Measurements from ENCODE around the gene ADGB. TPM values are rescaled to one million over a fixed set of nuclear protein-coding genes. Genes with fewer than 3 reads are reported as not detected.
"Not testable (repeated sequence)": the region's sequence is repeated elsewhere in the genome, so short reads cannot be mapped to it uniquely, and the experiment has no call there.

The ADGB gene
- total RNA-seq, 2 experiments from 2014 or later, result not detected

DNA sequence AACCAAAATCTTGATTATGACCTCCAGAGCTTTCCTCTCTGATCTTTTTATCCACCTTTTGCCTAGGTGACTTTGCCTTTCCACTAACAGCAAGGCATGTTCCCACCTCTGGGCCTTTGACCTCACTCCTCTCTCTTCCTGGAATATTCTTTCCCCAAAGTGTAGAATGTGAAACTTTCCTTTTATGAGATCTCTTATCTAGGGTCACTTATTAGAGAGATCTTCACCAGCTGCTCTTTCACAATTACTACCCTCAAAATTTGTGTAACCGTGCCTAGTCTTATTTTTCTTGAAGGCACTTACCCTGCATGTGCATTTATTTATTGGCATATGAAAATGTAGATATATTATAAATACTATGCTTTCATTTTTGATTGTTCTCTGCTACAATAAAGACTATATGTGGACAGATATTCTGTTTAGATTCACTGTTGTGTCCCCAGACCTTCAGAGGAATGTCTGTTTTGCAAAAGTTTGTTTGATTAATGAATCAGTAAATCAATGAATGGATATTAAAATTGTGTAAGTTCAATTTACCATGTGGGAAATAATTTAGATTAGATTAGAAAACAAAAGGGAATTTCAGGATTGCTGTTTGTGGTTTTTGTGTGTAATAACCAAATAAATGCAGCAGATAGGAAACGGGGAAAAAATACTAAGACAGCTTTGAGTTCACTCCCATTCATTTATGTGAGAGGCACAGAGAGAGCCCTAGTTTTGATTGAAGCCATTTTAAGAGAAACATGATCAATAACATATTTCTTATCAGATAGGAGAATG lies 207.0 kb downstream of the ADGB start:
- no TSS peak for BruUV-seq (replicated peaks)
- CTCF ChIA-PET (ENCODE audit: unreplicated experiment), result no interaction called here
- Histone ChIP-seq H3K4me1 (ENCODE audit: insufficient read depth, low read length, poor library complexity, severe bottlenecking) (no peaks in the 10 kb centered on the region), H3K27ac (ENCODE audit: low read depth, low read length, poor library complexity, severe bottlenecking) (no peak overlapping the region), H3K4me2 (ENCODE audit: low read length) (no peak overlapping the region), H3K79me2 (ENCODE audit: insufficient read depth, low read depth, low read length) (no peaks in the 10 kb centered on the region), H3K9me3 (ENCODE audit: low read length) (no peaks in the 10 kb centered on the region), H2AFZ (ENCODE audit: low read length) (no peak overlapping the region), H4K20me1 (ENCODE audit: insufficient read depth, low read length) (no peaks in the 10 kb centered on the region), H3K36me3 (ENCODE audit: insufficient read depth, low read length) (no peaks in the 10 kb centered on the region), H3K4me3 (ENCODE audit: low read depth, low read length, poor library complexity, severe bottlenecking) (no peak overlapping the region), H3K9me2 (ENCODE audit: insufficient read depth, low read length) (no peaks in the 10 kb centered on the region)
- no peak for DNase-seq (ENCODE audit: low spot score)
- no peak for TF ChIP-seq EZH2phosphoT487 (IDR thresholded peaks at IDR 0.05; ENCODE audit: borderline replicate concordance, low read depth, low read length)
- TF ChIP-seq, protein P1, sequence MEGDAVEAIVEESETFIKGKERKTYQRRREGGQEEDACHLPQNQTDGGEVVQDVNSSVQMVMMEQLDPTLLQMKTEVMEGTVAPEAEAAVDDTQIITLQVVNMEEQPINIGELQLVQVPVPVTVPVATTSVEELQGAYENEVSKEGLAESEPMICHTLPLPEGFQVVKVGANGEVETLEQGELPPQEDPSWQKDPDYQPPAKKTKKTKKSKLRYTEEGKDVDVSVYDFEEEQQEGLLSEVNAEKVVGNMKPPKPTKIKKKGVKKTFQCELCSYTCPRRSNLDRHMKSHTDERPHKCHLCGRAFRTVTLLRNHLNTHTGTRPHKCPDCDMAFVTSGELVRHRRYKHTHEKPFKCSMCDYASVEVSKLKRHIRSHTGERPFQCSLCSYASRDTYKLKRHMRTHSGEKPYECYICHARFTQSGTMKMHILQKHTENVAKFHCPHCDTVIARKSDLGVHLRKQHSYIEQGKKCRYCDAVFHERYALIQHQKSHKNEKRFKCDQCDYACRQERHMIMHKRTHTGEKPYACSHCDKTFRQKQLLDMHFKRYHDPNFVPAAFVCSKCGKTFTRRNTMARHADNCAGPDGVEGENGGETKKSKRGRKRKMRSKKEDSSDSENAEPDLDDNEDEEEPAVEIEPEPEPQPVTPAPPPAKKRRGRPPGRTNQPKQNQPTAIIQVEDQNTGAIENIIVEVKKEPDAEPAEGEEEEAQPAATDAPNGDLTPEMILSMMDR (conservative IDR thresholded peaks at IDR 0.05; ENCODE audit: low read length), result no peak
- POLR2A ChIA-PET, result interaction anchor here (0.6 kb wide), 1 partner anchor 51 kb away, joined by 4 read pairs; no protein-coding TSS in a partner anchor
- intact Hi-C loops (cut with micrococcal nuclease; ENCODE audit: unreplicated experiment), result no loop called here

DNA sequence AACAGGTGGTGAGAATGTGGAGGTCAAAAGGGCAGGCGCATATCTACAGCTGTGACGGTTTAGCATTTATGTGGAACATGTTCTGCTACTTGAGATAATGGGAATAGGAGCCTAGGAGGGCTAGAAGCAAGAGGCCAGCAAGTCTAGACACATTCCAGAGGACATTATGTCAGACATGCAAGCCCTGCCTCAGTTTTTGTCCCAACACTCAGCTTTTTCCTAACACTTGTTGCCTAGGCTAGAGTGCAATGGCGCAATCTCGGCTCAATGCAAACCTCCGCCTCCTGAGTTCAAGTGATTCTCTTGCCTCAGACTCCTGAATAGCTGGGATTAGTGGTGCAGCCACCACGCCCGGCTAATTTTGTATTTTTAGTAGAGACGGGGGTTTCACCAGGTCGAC lies 210.2 kb downstream of the ADGB start:
- intact Hi-C loops (cut with micrococcal nuclease; ENCODE audit: unreplicated experiment); BruUV-seq (replicated peaks); POLR2A ChIA-PET: not testable (repeated sequence)

DNA sequence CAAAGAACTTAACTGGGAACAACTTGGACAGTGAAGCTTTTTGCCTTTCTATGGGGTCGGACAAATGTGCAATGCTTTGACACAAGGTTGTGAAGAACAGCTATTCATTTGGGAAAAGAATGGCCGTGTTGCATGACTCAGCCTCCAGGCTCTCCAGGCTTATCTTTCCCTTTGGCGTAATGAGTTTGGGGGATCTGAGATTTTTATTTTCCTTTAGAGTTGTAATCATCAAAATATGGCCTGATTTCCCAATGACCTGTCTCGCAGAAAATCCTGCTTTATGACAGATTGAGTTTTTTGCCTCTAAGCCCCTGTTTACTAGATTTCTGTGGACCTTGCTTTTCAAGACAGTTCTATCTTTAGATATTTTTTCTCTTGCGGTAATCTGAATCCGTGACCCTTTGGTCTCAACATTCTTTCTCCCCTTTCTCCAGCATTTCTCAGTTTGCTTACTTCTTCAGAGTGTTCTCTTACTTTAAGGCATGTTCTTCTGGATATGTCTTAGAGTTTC lies 214.1 kb downstream of the ADGB start:
- H3K9me2 ChIP-seq (ENCODE audit: insufficient read depth, low read length); intact Hi-C loops (cut with micrococcal nuclease; ENCODE audit: unreplicated experiment); H3K9me3 ChIP-seq (ENCODE audit: low read length); POLR2A ChIA-PET; DNase-seq (ENCODE audit: low spot score); H3K4me3 ChIP-seq (ENCODE audit: low read depth, low read length, poor library complexity, severe bottlenecking); CTCF ChIA-PET (ENCODE audit: unreplicated experiment); H3K79me2 ChIP-seq (ENCODE audit: insufficient read depth, low read depth, low read length); H3K27ac ChIP-seq (ENCODE audit: low read depth, low read length, poor library complexity, severe bottlenecking); H4K20me1 ChIP-seq (ENCODE audit: insufficient read depth, low read length); H3K4me1 ChIP-seq (ENCODE audit: insufficient read depth, low read length, poor library complexity, severe bottlenecking); H3K36me3 ChIP-seq (ENCODE audit: insufficient read depth, low read length); BruUV-seq (replicated peaks); H3K4me2 ChIP-seq (ENCODE audit: low read length); H2AFZ ChIP-seq (ENCODE audit: low read length): not testable (repeated sequence)

More for the DNA sequence above, 210.2 kb downstream of the ADGB start:
- H3K9me2 ChIP-seq (ENCODE audit: insufficient read depth, low read length); H4K20me1 ChIP-seq (ENCODE audit: insufficient read depth, low read length); H3K4me2 ChIP-seq (ENCODE audit: low read length); H3K4me1 ChIP-seq (ENCODE audit: insufficient read depth, low read length, poor library complexity, severe bottlenecking); H2AFZ ChIP-seq (ENCODE audit: low read length); H3K27ac ChIP-seq (ENCODE audit: low read depth, low read length, poor library complexity, severe bottlenecking); DNase-seq (ENCODE audit: low spot score); H3K36me3 ChIP-seq (ENCODE audit: insufficient read depth, low read length); CTCF ChIA-PET (ENCODE audit: unreplicated experiment); H3K79me2 ChIP-seq (ENCODE audit: insufficient read depth, low read depth, low read length); H3K9me3 ChIP-seq (ENCODE audit: low read length); H3K4me3 ChIP-seq (ENCODE audit: low read depth, low read length, poor library complexity, severe bottlenecking): not testable (repeated sequence)

Measured in OCI-LY7 (cell line).